ENCODE results near the gene KITLG.
"Not testable (repeated sequence)": the region's sequence is repeated elsewhere in the genome, so short reads cannot be mapped to it uniquely, and the experiment has no call there.

Gene KITLG

GRCh38 chr12:88496429-88496828, 83.8 kb downstream of the KITLG start:
- DNase-seq (ENCODE audit: low read depth in 2 of 2) = no peak

GRCh38 chr12:88495031-88495430, 85.2 kb downstream of the KITLG start:
- DNase-seq (ENCODE audit: low read depth in 2 of 2) = no peak

- DNase-seq (ENCODE audit: low read depth in 2 of 2) = no peak
Observed at GRCh38 chr12:88494520-88494919, 85.8 kb downstream of the KITLG start.

- no peak for DNase-seq (ENCODE audit: low read depth in 2 of 2)
Observed at GRCh38 chr12:88493636-88494035, 86.6 kb downstream of the KITLG start.

GRCh38 chr12:88490425-88490824, 89.8 kb downstream of the KITLG start:
- DNase-seq (ENCODE audit: low read depth in 2 of 2) = no peak

- no peak for DNase-seq (ENCODE audit: low read depth in 2 of 2)
Observed at GRCh38 chr12:88472775-88473174, 107.5 kb downstream of the KITLG start.

- DNase-seq (ENCODE audit: low read depth in 2 of 2) = no peak
Observed at GRCh38 chr12:88472248-88472647, 108.0 kb downstream of the KITLG start.

GRCh38 chr12:88471331-88472045, 108.8 kb downstream of the KITLG start:
- no peak for DNase-seq (ENCODE audit: low read depth in 2 of 2)

GRCh38 chr12:88469154-88469553, 111.1 kb downstream of the KITLG start:
- DNase-seq (ENCODE audit: low read depth in 2 of 2) = no peak

- DNase-seq (ENCODE audit: low read depth in 2 of 2) = no peak
Observed at GRCh38 chr12:88468581-88468980, 111.7 kb downstream of the KITLG start.

- DNase-seq (ENCODE audit: low read depth in 2 of 2) = not testable (repeated sequence)
Observed at GRCh38 chr12:88466708-88467107, 113.6 kb downstream of the KITLG start.

- no peak for DNase-seq (ENCODE audit: low read depth in 2 of 2)
Observed at GRCh38 chr12:88458327-88458726, 121.9 kb downstream of the KITLG start.

GRCh38 chr12:88453323-88453722, 126.9 kb downstream of the KITLG start:
- DNase-seq (ENCODE audit: low read depth in 2 of 2) = no peak

GRCh38 chr12:88451205-88451604, 129.1 kb downstream of the KITLG start:
- no peak for DNase-seq (ENCODE audit: low read depth in 2 of 2)

- DNase-seq (ENCODE audit: low read depth in 2 of 2) = no peak
Observed at GRCh38 chr12:88450136-88450535, 130.1 kb downstream of the KITLG start.

GRCh38 chr12:88448337-88448915, 131.8 kb downstream of the KITLG start:
- DNase-seq (ENCODE audit: low read depth in 2 of 2) = no peak

GRCh38 chr12:88445705-88446394, 134.4 kb downstream of the KITLG start:
- no peak for DNase-seq (ENCODE audit: low read depth in 2 of 2)

GRCh38 chr12:88444481-88444880, 135.8 kb downstream of the KITLG start:
- no peak for DNase-seq (ENCODE audit: low read depth in 2 of 2)

Data from stimulated activated CD8-positive, alpha-beta memory T cell treated with anti-CD3 and anti-CD28 coated beads, Interleukin-15, amount 100 ng/mL, for 4 hours (primary cell).